Adrenal gland (tissue), 5 donors: ENCODE measurements around the gene MAPK11.

Experiments used
- POLR2A ChIP-seq, 2 donors: fragments of 450-650 bp; IDR thresholded peaks; one replicate each; pipeline ENCODE4 v1.6.1; 2017; ENCODE audit warnings: antibody characterized with exemption in 2 of 2, mild to moderate bottlenecking in 2 of 2, moderate library complexity in 1 of 2
- TF ChIP-seq, protein P1 (sequence below), 6 experiments: fragments of 450-650 bp in 4 of 6; fragments of 200-600 bp in 2 of 6; sonication (generic) in 1 of 6; IDR thresholded peaks; 1 replicate in 5 of 6; 2 replicates in 1 of 6; pipeline versions ENCODE4 v1.5.1 to v1.8.0; 2016 to 2021; ENCODE audit warnings: antibody characterized with exemption in 6 of 6, mild to moderate bottlenecking in 2 of 6, moderate library complexity in 1 of 6
- donor health status: DM: no; HTN: no; CAD: no.

DNA sequence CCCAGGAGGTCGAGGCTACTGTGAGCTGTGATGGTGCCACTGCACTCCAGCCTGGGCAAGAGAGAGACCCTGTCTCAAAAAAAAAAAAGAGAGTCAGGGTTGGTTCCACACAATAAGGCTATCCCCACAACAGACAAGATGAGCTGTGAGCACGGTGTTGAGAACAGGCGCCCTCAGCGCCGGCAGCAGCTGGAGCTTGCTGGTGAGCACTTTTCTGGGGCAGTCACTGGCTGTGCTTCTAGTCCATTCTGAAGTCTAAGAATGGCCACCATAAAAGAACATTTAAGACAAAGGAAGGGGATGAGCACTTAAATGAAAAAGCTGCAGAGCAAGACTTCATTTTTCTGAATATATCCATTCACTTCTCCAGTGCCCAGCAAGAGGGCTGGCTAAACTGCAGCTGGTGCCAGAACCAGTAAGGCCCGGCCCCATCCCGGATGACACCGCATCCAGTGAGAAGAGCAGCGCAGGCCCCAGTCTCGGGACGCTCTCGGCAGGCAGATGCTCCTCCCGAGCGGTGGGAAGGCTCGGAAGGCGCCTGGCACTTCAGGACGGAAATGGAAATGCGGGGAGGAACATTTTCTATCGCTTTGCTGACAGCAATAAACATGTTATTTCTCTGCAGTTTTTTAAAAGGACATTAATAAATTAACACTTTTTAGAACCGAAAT is 37.6 kb downstream of the MAPK11 start:
- TF ChIP-seq, protein P1, sequence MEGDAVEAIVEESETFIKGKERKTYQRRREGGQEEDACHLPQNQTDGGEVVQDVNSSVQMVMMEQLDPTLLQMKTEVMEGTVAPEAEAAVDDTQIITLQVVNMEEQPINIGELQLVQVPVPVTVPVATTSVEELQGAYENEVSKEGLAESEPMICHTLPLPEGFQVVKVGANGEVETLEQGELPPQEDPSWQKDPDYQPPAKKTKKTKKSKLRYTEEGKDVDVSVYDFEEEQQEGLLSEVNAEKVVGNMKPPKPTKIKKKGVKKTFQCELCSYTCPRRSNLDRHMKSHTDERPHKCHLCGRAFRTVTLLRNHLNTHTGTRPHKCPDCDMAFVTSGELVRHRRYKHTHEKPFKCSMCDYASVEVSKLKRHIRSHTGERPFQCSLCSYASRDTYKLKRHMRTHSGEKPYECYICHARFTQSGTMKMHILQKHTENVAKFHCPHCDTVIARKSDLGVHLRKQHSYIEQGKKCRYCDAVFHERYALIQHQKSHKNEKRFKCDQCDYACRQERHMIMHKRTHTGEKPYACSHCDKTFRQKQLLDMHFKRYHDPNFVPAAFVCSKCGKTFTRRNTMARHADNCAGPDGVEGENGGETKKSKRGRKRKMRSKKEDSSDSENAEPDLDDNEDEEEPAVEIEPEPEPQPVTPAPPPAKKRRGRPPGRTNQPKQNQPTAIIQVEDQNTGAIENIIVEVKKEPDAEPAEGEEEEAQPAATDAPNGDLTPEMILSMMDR (IDR thresholded peaks at IDR 0.05), result no peak
- no peak for TF ChIP-seq POLR2A (IDR thresholded peaks at IDR 0.05)
